SK-N-SH (cell line): ENCODE measurements around the gene PPM1E. TPM values are rescaled to one million over a fixed set of nuclear protein-coding genes. Genes with fewer than 3 reads are reported as not detected.

Experiments
- CTCF ChIA-PET: fragments of 300-600, 350-600 bp; formaldehyde crosslinking; extraction: SDS; loops from one replicate; lab custom pipeline; 2021; lab: Yijun Ruan, JAX
- POLR2A ChIA-PET: fragments of 350-600 bp; sonication (Branson Sonifier 250); formaldehyde crosslinking; extraction: SDS; loops from one replicate; lab custom pipeline; 2020; ENCODE audit warnings: antibody characterized with exemption, inconsistent platforms; lab: Yijun Ruan, JAX
- DNase-seq: peaks from one replicate; pipeline ENCODE4 v3.0.0; 2012
- H2AFZ ChIP-seq: fragments of 200-600 bp; sonication (generic); 2 replicates; pipeline ENCODE4 v1.8.1; 2016; ENCODE audit warnings: antibody characterized with exemption, mild to moderate bottlenecking, low read depth
- H3F3A ChIP-seq: fragments of 200-600 bp; sonication (generic); replicated peaks from 2 replicates; pipeline ENCODE3; 2016; ENCODE audit warnings: antibody characterized with exemption, mild to moderate bottlenecking; ENCODE audit not compliant: insufficient read depth
- H3K27ac ChIP-seq, 2 experiments: fragments of 200-500 bp in 1 of 2; fragments of 200-600 bp in 1 of 2; sonication (Bioruptor generic) in 1 of 2; sonication (generic), shearing (Covaris generic) in 1 of 2; 2 replicates each; pipeline versions ENCODE4 v1.5.1 to v1.6.1; 2014 to 2016; ENCODE audit warnings: low read depth in 2 of 2, inconsistent platforms in 1 of 2, low read length in 1 of 2, mild to moderate bottlenecking in 1 of 2, mixed read lengths in 1 of 2
- H3K27me3 ChIP-seq: fragments of 200-600 bp; sonication (generic), shearing (Covaris generic); 2 replicates; pipeline ENCODE4 v1.6.1; 2016; ENCODE audit warnings: mixed run types; ENCODE audit not compliant: insufficient read depth
- H3K36me3 ChIP-seq, 2 experiments: fragments of 200-500 bp in 1 of 2; fragments of 200-600 bp in 1 of 2; sonication (Bioruptor generic) in 1 of 2; sonication (generic) in 1 of 2; replicated peaks in 1 of 2; 2 replicates each; pipeline versions ENCODE3 to v1.5.1; 2014 to 2016; ENCODE audit warnings: low read length in 1 of 2, mild to moderate bottlenecking in 1 of 2; ENCODE audit not compliant: insufficient read depth in 2 of 2, control insufficient read depth in 1 of 2
- H3K4me1 ChIP-seq, 2 experiments: fragments of 200-500 bp in 1 of 2; fragments of 200-600 bp in 1 of 2; sonication (Bioruptor generic) in 1 of 2; sonication (generic), shearing (Covaris generic) in 1 of 2; 2 replicates each; pipeline versions ENCODE4 v1.5.1 to v1.6.1; 2014 to 2016; ENCODE audit warnings: low read depth in 1 of 2, low read length in 1 of 2, mixed run types in 1 of 2; ENCODE audit not compliant: insufficient read depth in 2 of 2, control insufficient read depth in 1 of 2
- H3K4me2 ChIP-seq: fragments of 200-600 bp; sonication (generic), shearing (Covaris generic); 2 replicates; pipeline ENCODE4 v1.6.1; 2017; ENCODE audit warnings: mixed run types
- H3K4me3 ChIP-seq, 2 experiments: fragments of 200-500 bp in 1 of 2; fragments of 200-600 bp in 1 of 2; sonication (Bioruptor generic) in 1 of 2; sonication (generic), shearing (Covaris generic) in 1 of 2; 2 replicates each; pipeline versions ENCODE4 v1.5.1 to v1.8.1; 2014 to 2016; ENCODE audit warnings: low read depth in 2 of 2, inconsistent platforms in 1 of 2, low read length in 1 of 2, mild to moderate bottlenecking in 1 of 2, mixed read lengths in 1 of 2, moderate library complexity in 1 of 2
- H3K79me2 ChIP-seq: fragments of 200-600 bp; sonication (generic); 2 replicates; pipeline ENCODE4 v1.8.1; 2017; ENCODE audit warnings: mild to moderate bottlenecking; ENCODE audit not compliant: insufficient read depth
- H3K9ac ChIP-seq: fragments of 200-600 bp; sonication (generic); 2 replicates; pipeline ENCODE4 v1.6.1; 2017; ENCODE audit warnings: mixed run types
- H3K9me2 ChIP-seq: fragments of 200-600 bp; sonication (generic); 2 replicates; pipeline ENCODE4 v1.6.1; 2017; ENCODE audit warnings: mixed run types
- H3K9me3 ChIP-seq: fragments of 200-600 bp; sonication (generic); 2 replicates; pipeline ENCODE4 v1.6.1; 2017; ENCODE audit warnings: mixed run types, mild to moderate bottlenecking, moderate library complexity
- H4K20me1 ChIP-seq: fragments of 200-600 bp; sonication (generic); 2 replicates; pipeline ENCODE4 v1.6.1; 2017; ENCODE audit warnings: mild to moderate bottlenecking, mixed run types; ENCODE audit not compliant: insufficient read depth
- CHD2 ChIP-seq: fragments of 150-350 bp; IDR thresholded peaks from 2 replicates; pipeline ENCODE4 v1.6.1; 2018; ENCODE audit warnings: low read length; ENCODE audit not compliant: partially characterized antibody
- ELF1 ChIP-seq: IDR thresholded peaks from 2 replicates; pipeline ENCODE4 v1.4.0; 2012
- EP300 ChIP-seq, 2 experiments: IDR thresholded peaks; 2 replicates each; pipeline versions ENCODE4 v1.4.0 to v1.6.1; 2012; ENCODE audit warnings: borderline replicate concordance in 1 of 2, low read depth in 1 of 2, low read length in 1 of 2
- FOXJ3 ChIP-seq: sonication (generic); formaldehyde crosslinking; IDR thresholded peaks from 2 replicates; pipeline ENCODE4 v1.5.1; 2020; ENCODE audit warnings: mild to moderate bottlenecking, missing genetic modification reagents
- GATA2 ChIP-seq: sonication (generic); formaldehyde crosslinking; IDR thresholded peaks from 2 replicates; pipeline ENCODE4 v1.5.0; 2020; ENCODE audit warnings: mild to moderate bottlenecking, missing genetic modification reagents
- MEF2A ChIP-seq: IDR thresholded peaks from 2 replicates; pipeline ENCODE4 v1.4.0; 2012; ENCODE audit warnings: low read depth, borderline replicate concordance
- NFIC ChIP-seq: IDR thresholded peaks from 2 replicates; pipeline ENCODE4 v1.4.0; 2012; ENCODE audit warnings: borderline replicate concordance
- POLR2AphosphoS5 ChIP-seq: IDR thresholded peaks from 2 replicates; pipeline ENCODE4 v1.6.1; 2012; ENCODE audit warnings: low read depth, low read length
- SMC3 ChIP-seq: IDR thresholded peaks from 2 replicates; pipeline ENCODE4 v1.6.1; 2012; ENCODE audit warnings: low read depth, low read length, improper control_type of control experiment
- TCF12 ChIP-seq: IDR thresholded peaks from 2 replicates; pipeline ENCODE4 v1.4.0; 2012
- TEAD4 ChIP-seq: IDR thresholded peaks from 2 replicates; pipeline ENCODE4 v1.4.0; 2012; ENCODE audit warnings: mild to moderate bottlenecking, borderline replicate concordance; ENCODE audit not compliant: insufficient read depth
- WGBS: methylation state at CpG from one replicate; pipeline ENCODE4 v1.1.6; 2017; ENCODE audit warnings: low lambda C conversion rate; 5-methylcytosine and 5-hydroxymethylcytosine counted together
- polyA plus RNA-seq, 3 experiments: library from polyadenylated mRNA; depleted of rRNA; stranded (reverse); fragments of >200 nt; gene quantifications; 2 replicates each; pipeline ENCODE4 v1.2.3, GENCODE V29; 2012
- TF ChIP-seq, protein P1 (sequence below): fragments of 150-350 bp; IDR thresholded peaks from 2 replicates; pipeline ENCODE4 v1.6.1; 2017; ENCODE audit warnings: antibody characterized with exemption, low read length, low read depth, borderline replicate concordance
- TF ChIP-seq, protein P2 (sequence below): IDR thresholded peaks from 2 replicates; pipeline ENCODE4 v1.6.1; 2012; ENCODE audit warnings: mild to moderate bottlenecking, low read depth, low read length, moderate library complexity
- TF ChIP-seq, protein P3 (sequence below): IDR thresholded peaks from 2 replicates; pipeline ENCODE4 v1.4.0; 2012; ENCODE audit warnings: low read depth, borderline replicate concordance
- TF ChIP-seq, protein P4 (sequence below): IDR thresholded peaks from 2 replicates; pipeline ENCODE4 v1.4.0; 2012; ENCODE audit warnings: low read depth, borderline replicate concordance

PPM1E gene
- polyA plus RNA-seq, 1 of the 3 experiments (the other 2 are of a cell fraction), result 0.08 TPM

DNA sequence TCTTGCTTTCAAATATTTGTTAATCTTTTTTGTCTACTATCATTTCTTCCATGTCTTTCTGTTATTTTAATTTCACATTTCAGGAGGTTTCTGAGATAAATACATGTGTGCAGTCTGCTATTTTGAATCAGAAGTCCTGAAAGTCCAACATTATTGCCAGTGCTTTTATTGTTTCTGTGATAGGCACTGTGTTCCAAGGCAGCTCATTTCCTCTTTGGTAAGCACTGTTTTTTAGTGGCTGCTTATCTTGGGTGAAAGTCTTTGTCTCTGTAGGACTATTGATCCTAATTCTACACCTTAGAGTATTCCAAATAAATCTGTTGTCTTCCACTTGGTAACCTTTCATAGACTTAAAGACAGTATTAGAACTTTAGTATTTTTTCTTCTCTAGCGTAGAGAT is 76.1 kb downstream of the PPM1E start:
- CTCF ChIA-PET, result interaction anchor here (1.6 kb wide), 1 partner anchor 42 kb away, joined by 3 read pairs; no protein-coding TSS in a partner anchor
- Histone ChIP-seq H3K79me2 (no peaks in the 10 kb centered on the region), H3F3A (no peaks in the 10 kb centered on the region), H3K9me2 (no peaks in the 10 kb centered on the region), H3K27ac (no peak overlapping the region)
- WGBS, result 50% methylated on average over 1 of the region's 1 CpG
- no peak for TF ChIP-seq ELF1
- TF ChIP-seq, all 33 proteins: peak for 0
- Histone ChIP-seq H3K9ac (no peak overlapping the region), H4K20me1 (no peaks in the 10 kb centered on the region), H3K27me3 (no peaks in the 10 kb centered on the region), H3K36me3 (no peaks in the 10 kb centered on the region), H3K4me3 (no peak overlapping the region), H3K9me3 (no peaks in the 10 kb centered on the region), H3K4me2 (no peak overlapping the region), H2AFZ (no peak overlapping the region), H3K4me1 (no peaks in the 10 kb centered on the region)
- POLR2A ChIA-PET, result no interaction called here
- no peak for DNase-seq

DNA sequence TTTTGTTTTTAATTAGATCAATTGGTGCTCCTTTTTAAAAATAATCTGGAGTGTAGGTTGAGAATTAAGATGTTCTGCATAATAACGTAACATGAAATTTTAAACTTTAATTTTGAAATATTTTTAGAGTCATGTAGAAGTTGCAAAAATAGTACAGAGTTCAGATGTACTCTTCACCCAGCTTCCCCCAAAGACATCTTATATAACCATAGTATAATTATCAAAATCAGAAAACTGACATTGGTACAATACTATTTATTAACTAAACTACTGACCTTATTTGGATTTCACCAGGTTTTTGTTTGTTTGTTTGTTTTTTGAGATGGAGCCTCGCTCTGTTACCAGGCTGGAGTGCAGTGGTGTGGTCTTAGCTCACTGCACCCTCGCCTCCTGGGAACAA is 76.9 kb downstream of the PPM1E start:
- no peak for DNase-seq
- H3K4me3 ChIP-seq, result no peak overlapping the region
- TF ChIP-seq, protein P1, sequence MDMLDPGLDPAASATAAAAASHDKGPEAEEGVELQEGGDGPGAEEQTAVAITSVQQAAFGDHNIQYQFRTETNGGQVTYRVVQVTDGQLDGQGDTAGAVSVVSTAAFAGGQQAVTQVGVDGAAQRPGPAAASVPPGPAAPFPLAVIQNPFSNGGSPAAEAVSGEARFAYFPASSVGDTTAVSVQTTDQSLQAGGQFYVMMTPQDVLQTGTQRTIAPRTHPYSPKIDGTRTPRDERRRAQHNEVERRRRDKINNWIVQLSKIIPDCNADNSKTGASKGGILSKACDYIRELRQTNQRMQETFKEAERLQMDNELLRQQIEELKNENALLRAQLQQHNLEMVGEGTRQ, result no peak
- TF ChIP-seq MEF2A (no peak), FOXJ3 (no peak), CHD2 (no peak), POLR2AphosphoS5 (no peak), GATA2 (CRISPR knock-in tag) (no peak)
- no peaks in the 10 kb centered on the region for H4K20me1 ChIP-seq
- H2AFZ ChIP-seq, result no peak overlapping the region
- no peaks in the 10 kb centered on the region for H3F3A ChIP-seq
- H3K27me3 ChIP-seq, result no peaks in the 10 kb centered on the region
- H3K79me2 ChIP-seq, result no peaks in the 10 kb centered on the region
- H3K4me1 ChIP-seq, result no peaks in the 10 kb centered on the region
- 35% methylated on average over 3 of the region's 3 CpGs for WGBS
- no peak overlapping the region for H3K9ac ChIP-seq
- no peaks in the 10 kb centered on the region for H3K36me3 ChIP-seq
- no peaks in the 10 kb centered on the region for H3K9me3 ChIP-seq
- no peak overlapping the region for H3K4me2 ChIP-seq
- CTCF ChIA-PET, result no interaction called here
- no peaks in the 10 kb centered on the region for H3K9me2 ChIP-seq
- H3K27ac ChIP-seq, result no peak overlapping the region
- POLR2A ChIA-PET, result no interaction called here

DNA sequence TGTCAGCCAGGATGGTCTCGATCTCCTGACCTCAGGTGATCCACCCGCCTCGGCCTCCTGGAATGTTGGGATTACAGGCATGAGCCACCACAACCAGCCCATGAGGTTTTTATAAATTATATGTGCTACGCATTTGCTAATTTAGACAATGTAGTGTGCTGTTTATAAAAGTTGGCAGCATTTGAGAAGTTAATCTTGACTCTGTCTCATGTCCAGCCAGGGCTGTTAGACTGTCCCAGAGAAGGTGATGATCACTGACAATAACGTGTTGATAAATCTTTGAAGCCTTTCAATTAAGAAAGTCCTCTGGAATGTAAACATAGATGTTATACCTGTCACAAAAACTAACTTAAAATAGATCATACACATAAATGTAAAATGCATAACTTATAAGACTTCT is 82.0 kb downstream of the PPM1E start:
- Histone ChIP-seq H3F3A (no peaks in the 10 kb centered on the region), H3K27ac (no peak overlapping the region), H3K9ac (no peak overlapping the region), H3K9me2 (no peaks in the 10 kb centered on the region), H4K20me1 (no peaks in the 10 kb centered on the region), H3K9me3 (no peaks in the 10 kb centered on the region), H3K36me3 (no peaks in the 10 kb centered on the region), H3K4me3 (no peak overlapping the region), H3K4me2 (no peak overlapping the region), H3K27me3 (no peaks in the 10 kb centered on the region; the same call in 1 of the 2 replicates), H3K79me2 (no peaks in the 10 kb centered on the region), H2AFZ (no peak overlapping the region), H3K4me1 (no peaks in the 10 kb centered on the region)
- ChIA-PET POLR2A (no interaction called here), CTCF (no interaction called here)
- WGBS, result 57% methylated on average over 5 of the region's 5 CpGs
- TF ChIP-seq SMC3 (no peak), NFIC (no peak), GATA2 (CRISPR knock-in tag) (no peak), MEF2A (no peak), TCF12 (no peak), TEAD4 (no peak), EP300 (IDR thresholded peaks at IDR 0.05; ENCODE audit: borderline replicate concordance in 1 of 2, low read depth in 1 of 2, low read length in 1 of 2) (no peak)
- TF ChIP-seq, protein P2, sequence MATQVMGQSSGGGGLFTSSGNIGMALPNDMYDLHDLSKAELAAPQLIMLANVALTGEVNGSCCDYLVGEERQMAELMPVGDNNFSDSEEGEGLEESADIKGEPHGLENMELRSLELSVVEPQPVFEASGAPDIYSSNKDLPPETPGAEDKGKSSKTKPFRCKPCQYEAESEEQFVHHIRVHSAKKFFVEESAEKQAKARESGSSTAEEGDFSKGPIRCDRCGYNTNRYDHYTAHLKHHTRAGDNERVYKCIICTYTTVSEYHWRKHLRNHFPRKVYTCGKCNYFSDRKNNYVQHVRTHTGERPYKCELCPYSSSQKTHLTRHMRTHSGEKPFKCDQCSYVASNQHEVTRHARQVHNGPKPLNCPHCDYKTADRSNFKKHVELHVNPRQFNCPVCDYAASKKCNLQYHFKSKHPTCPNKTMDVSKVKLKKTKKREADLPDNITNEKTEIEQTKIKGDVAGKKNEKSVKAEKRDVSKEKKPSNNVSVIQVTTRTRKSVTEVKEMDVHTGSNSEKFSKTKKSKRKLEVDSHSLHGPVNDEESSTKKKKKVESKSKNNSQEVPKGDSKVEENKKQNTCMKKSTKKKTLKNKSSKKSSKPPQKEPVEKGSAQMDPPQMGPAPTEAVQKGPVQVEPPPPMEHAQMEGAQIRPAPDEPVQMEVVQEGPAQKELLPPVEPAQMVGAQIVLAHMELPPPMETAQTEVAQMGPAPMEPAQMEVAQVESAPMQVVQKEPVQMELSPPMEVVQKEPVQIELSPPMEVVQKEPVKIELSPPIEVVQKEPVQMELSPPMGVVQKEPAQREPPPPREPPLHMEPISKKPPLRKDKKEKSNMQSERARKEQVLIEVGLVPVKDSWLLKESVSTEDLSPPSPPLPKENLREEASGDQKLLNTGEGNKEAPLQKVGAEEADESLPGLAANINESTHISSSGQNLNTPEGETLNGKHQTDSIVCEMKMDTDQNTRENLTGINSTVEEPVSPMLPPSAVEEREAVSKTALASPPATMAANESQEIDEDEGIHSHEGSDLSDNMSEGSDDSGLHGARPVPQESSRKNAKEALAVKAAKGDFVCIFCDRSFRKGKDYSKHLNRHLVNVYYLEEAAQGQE, result no peak
- TF ChIP-seq, protein P3, sequence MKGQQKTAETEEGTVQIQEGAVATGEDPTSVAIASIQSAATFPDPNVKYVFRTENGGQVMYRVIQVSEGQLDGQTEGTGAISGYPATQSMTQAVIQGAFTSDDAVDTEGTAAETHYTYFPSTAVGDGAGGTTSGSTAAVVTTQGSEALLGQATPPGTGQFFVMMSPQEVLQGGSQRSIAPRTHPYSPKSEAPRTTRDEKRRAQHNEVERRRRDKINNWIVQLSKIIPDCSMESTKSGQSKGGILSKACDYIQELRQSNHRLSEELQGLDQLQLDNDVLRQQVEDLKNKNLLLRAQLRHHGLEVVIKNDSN, result no peak
- TF ChIP-seq, protein P4, sequence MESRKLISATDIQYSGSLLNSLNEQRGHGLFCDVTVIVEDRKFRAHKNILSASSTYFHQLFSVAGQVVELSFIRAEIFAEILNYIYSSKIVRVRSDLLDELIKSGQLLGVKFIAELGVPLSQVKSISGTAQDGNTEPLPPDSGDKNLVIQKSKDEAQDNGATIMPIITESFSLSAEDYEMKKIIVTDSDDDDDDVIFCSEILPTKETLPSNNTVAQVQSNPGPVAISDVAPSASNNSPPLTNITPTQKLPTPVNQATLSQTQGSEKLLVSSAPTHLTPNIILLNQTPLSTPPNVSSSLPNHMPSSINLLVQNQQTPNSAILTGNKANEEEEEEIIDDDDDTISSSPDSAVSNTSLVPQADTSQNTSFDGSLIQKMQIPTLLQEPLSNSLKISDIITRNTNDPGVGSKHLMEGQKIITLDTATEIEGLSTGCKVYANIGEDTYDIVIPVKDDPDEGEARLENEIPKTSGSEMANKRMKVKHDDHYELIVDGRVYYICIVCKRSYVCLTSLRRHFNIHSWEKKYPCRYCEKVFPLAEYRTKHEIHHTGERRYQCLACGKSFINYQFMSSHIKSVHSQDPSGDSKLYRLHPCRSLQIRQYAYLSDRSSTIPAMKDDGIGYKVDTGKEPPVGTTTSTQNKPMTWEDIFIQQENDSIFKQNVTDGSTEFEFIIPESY, result no peak
- no peak for DNase-seq
